ENCODE measurements around the gene CRK.
"Not testable (repeated sequence)": the region's sequence is repeated elsewhere in the genome, so short reads cannot be mapped to it uniquely, and the experiment has no call there.

CRK gene

GRCh38 chr17:1435326-1435725 is 20.7 kb downstream of the CRK start:
- FAIRE-seq (no peak), DNase-seq (ENCODE audit: extremely low spot score, insufficient read length, low read depth) (no peak)

GRCh38 chr17:1434150-1434549 is 21.9 kb downstream of the CRK start:
- DNase-seq (ENCODE audit: extremely low spot score, insufficient read length, low read depth) (no peak), FAIRE-seq (no peak)

GRCh38 chr17:1431631-1432104 is 24.4 kb downstream of the CRK start:
- FAIRE-seq = peak; percentile 18
- no peak for DNase-seq (ENCODE audit: extremely low spot score, insufficient read length, low read depth)

- FAIRE-seq = no peak
These were observed 32.4 kb downstream of the CRK start for GRCh38 chr17:1423456-1424135.

GRCh38 chr17:1422885-1423284 is 33.1 kb downstream of the CRK start:
- DNase-seq (ENCODE audit: extremely low spot score, insufficient read length, low read depth) = no peak
- FAIRE-seq = no peak

More at GRCh38 chr17:1423456-1424135, 32.4 kb downstream of the CRK start:
- no peak for DNase-seq (ENCODE audit: extremely low spot score, insufficient read length, low read depth)

- DNase-seq (ENCODE audit: extremely low spot score, insufficient read length, low read depth) (no peak), FAIRE-seq (no peak)
These were observed 34.6 kb downstream of the CRK start for GRCh38 chr17:1421470-1421869.

- DNase-seq (ENCODE audit: extremely low spot score, insufficient read length, low read depth) (no peak), FAIRE-seq (no peak)
These were observed 35.1 kb downstream of the CRK start for GRCh38 chr17:1420981-1421380.

GRCh38 chr17:1420163-1420562 is 35.9 kb downstream of the CRK start:
- FAIRE-seq (no peak), DNase-seq (ENCODE audit: extremely low spot score, insufficient read length, low read depth) (no peak)

- not testable (repeated sequence) for DNase-seq (ENCODE audit: extremely low spot score, insufficient read length, low read depth); FAIRE-seq
These were observed 37.6 kb downstream of the CRK start for GRCh38 chr17:1418476-1418875.

- no peak for FAIRE-seq
These were observed 39.6 kb downstream of the CRK start for GRCh38 chr17:1416414-1416813.

GRCh38 chr17:1414634-1415033 is 41.4 kb downstream of the CRK start:
- DNase-seq (ENCODE audit: extremely low spot score, insufficient read length, low read depth) = no peak
- no peak for FAIRE-seq

More at GRCh38 chr17:1416414-1416813, 39.6 kb downstream of the CRK start:
- DNase-seq (ENCODE audit: extremely low spot score, insufficient read length, low read depth) = no peak

- no peak for FAIRE-seq
These were observed 41.9 kb downstream of the CRK start for GRCh38 chr17:1414001-1414574.

GRCh38 chr17:1413281-1413791 is 42.7 kb downstream of the CRK start:
- FAIRE-seq (no peak), DNase-seq (ENCODE audit: extremely low spot score, insufficient read length, low read depth) (no peak)

More at GRCh38 chr17:1414001-1414574, 41.9 kb downstream of the CRK start:
- DNase-seq (ENCODE audit: extremely low spot score, insufficient read length, low read depth) = no peak

GRCh38 chr17:1412185-1413110 is 43.6 kb downstream of the CRK start:
- FAIRE-seq (no peak), DNase-seq (ENCODE audit: extremely low spot score, insufficient read length, low read depth) (no peak)

GRCh38 chr17:1402262-1402586 is 53.8 kb downstream of the CRK start:
- DNase-seq (ENCODE audit: extremely low spot score, insufficient read length, low read depth) (no peak), FAIRE-seq (no peak)

- peak; percentile 95 for DNase-seq (ENCODE audit: extremely low spot score, insufficient read length, low read depth)
- peak; percentile 86 for FAIRE-seq
These were observed 56.1 kb downstream of the CRK start, which contains the start of gene YWHAE for GRCh38 chr17:1399679-1400512. TSS of gene YWHAE (minus strand) at chr17:1400222. CDS start at chr17:1400110, 112 bp downstream.

- DNase-seq (ENCODE audit: extremely low spot score, insufficient read length, low read depth) = no peak
- no peak for FAIRE-seq
These were observed 56.9 kb downstream of the CRK start for GRCh38 chr17:1398931-1399678.

- DNase-seq (ENCODE audit: extremely low spot score, insufficient read length, low read depth) = no peak
- no peak for FAIRE-seq
These were observed 58.0 kb downstream of the CRK start for GRCh38 chr17:1398028-1398427.
